KMS-11 (cell line): Measurements from ENCODE around the gene TPRG1.

Experiments used
- H2AFZ ChIP-seq: fragments of 200-600 bp; sonication (generic); 2 replicates; pipeline ENCODE4 v1.6.1; 2016; ENCODE audit warnings: antibody characterized with exemption, mixed run types, low read depth
- H3K27ac ChIP-seq: fragments of 200-600 bp; sonication (generic); 2 replicates; pipeline ENCODE4 v1.6.1; 2016; ENCODE audit warnings: mild to moderate bottlenecking, mixed run types
- H3K27me3 ChIP-seq: fragments of 200-600 bp; sonication (generic); 2 replicates; pipeline ENCODE4 v1.6.1; 2017; ENCODE audit warnings: mild to moderate bottlenecking, low read depth, mixed run types, moderate library complexity; ENCODE audit not compliant: insufficient read depth
- H3K36me3 ChIP-seq: fragments of 200-600 bp; sonication (generic); 2 replicates; pipeline ENCODE4 v1.6.1; 2017; ENCODE audit warnings: mild to moderate bottlenecking, mixed run types; ENCODE audit not compliant: insufficient read depth
- H3K4me1 ChIP-seq: fragments of 200-600 bp; sonication (generic); 2 replicates; pipeline ENCODE4 v1.6.1; 2016; ENCODE audit warnings: mild to moderate bottlenecking, low read depth, mixed run types; ENCODE audit not compliant: poor library complexity, severe bottlenecking
- H3K4me2 ChIP-seq: fragments of 200-600 bp; sonication (generic); 2 replicates; pipeline ENCODE4 v1.7.0; 2016; ENCODE audit warnings: mild to moderate bottlenecking, mixed run types
- H3K4me3 ChIP-seq: fragments of 200-600 bp; sonication (generic); IDR thresholded peaks from 2 replicates; pipeline ENCODE4 v1.6.1; 2017; ENCODE audit warnings: low read depth, low read length, mixed read lengths; ENCODE audit not compliant: insufficient read depth
- H3K79me2 ChIP-seq: fragments of 200-600 bp; sonication (generic); 2 replicates; pipeline ENCODE4 v1.6.1; 2016; ENCODE audit warnings: low read depth, mixed run types; ENCODE audit not compliant: insufficient read depth
- H3K9ac ChIP-seq: fragments of 200-600 bp; sonication (generic); 2 replicates; pipeline ENCODE4 v1.6.1; 2016; ENCODE audit warnings: mild to moderate bottlenecking, mixed run types
- H4K20me1 ChIP-seq: fragments of 200-600 bp; sonication (generic); 2 replicates; pipeline ENCODE4 v1.6.1; 2016; ENCODE audit warnings: mild to moderate bottlenecking, mixed run types; ENCODE audit not compliant: insufficient read depth
- CTCF ChIP-seq: fragments of 200-600 bp; sonication (generic); conservative IDR thresholded peaks from 2 replicates; pipeline ENCODE4 v1.6.1; 2017; ENCODE audit warnings: low read depth, mild to moderate bottlenecking, antibody characterized with exemption, low read length, moderate library complexity, mixed read lengths

Gene TPRG1

GRCh38 chr3:189233225-189233858 lies 61.6 kb downstream of the TPRG1 start:
- no peaks in the 10 kb centered on the region for H3K4me1 ChIP-seq
- no peak overlapping the region for H2AFZ ChIP-seq
- H3K79me2 ChIP-seq: no peaks in the 10 kb centered on the region
- no peaks in the 10 kb centered on the region for H4K20me1 ChIP-seq
- H3K9ac ChIP-seq: no peak overlapping the region
- H3K4me3 ChIP-seq: no peak overlapping the region
- H3K27me3 ChIP-seq: no peaks in the 10 kb centered on the region
- no peak overlapping the region for H3K4me2 ChIP-seq
- peak; percentile 69 for TF ChIP-seq CTCF
- H3K27ac ChIP-seq: no peak overlapping the region
- H3K36me3 ChIP-seq: no peaks in the 10 kb centered on the region

- no peaks in the 10 kb centered on the region for H4K20me1 ChIP-seq
- H3K27ac ChIP-seq: no peak overlapping the region
- no peaks in the 10 kb centered on the region for H3K36me3 ChIP-seq
- H3K4me1 ChIP-seq: no peaks in the 10 kb centered on the region
- H3K4me3 ChIP-seq: no peak overlapping the region
- H3K4me2 ChIP-seq: no peak overlapping the region
- no peak overlapping the region for H3K9ac ChIP-seq
- H2AFZ ChIP-seq: no peak overlapping the region
- TF ChIP-seq CTCF: no peak
- H3K79me2 ChIP-seq: no peaks in the 10 kb centered on the region
- H3K27me3 ChIP-seq: no peaks in the 10 kb centered on the region
Observed at GRCh38 chr3:189235214-189235613, 63.4 kb downstream of the TPRG1 start.

- Histone ChIP-seq H3K4me3 (no peak overlapping the region), H2AFZ (no peak overlapping the region), H3K27me3 (no peaks in the 10 kb centered on the region), H3K36me3 (no peaks in the 10 kb centered on the region), H3K4me2 (no peak overlapping the region), H3K4me1 (no peaks in the 10 kb centered on the region), H4K20me1 (no peaks in the 10 kb centered on the region), H3K79me2 (no peaks in the 10 kb centered on the region), H3K9ac (no peak overlapping the region), H3K27ac (no peak overlapping the region)
- TF ChIP-seq CTCF: no peak
Observed at GRCh38 chr3:189236352-189236751, 64.6 kb downstream of the TPRG1 start.

GRCh38 chr3:189237526-189237925 lies 65.8 kb downstream of the TPRG1 start:
- Histone ChIP-seq H3K27me3 (no peaks in the 10 kb centered on the region), H3K4me2 (no peak overlapping the region), H3K36me3 (no peaks in the 10 kb centered on the region), H2AFZ (no peak overlapping the region), H3K4me1 (no peaks in the 10 kb centered on the region), H3K27ac (no peak overlapping the region), H3K4me3 (no peak overlapping the region), H3K9ac (no peak overlapping the region), H3K79me2 (no peaks in the 10 kb centered on the region), H4K20me1 (no peaks in the 10 kb centered on the region)
- no peak for TF ChIP-seq CTCF
